ENCODE data around the gene EML3. TPM values are rescaled to one million over a fixed set of nuclear protein-coding genes. Genes with fewer than 3 reads are reported as not detected.

Gene EML3
- total and polyA plus RNA-seq, 2 of the 8 experiments (the other 6 are each of a cell fraction or from before 2014, with no cell fraction given): 19.2 to 29.9 TPM

- TF ChIP-seq CHD7 (IDR thresholded peaks at IDR 0.05; ENCODE audit: insufficient replicate concordance, low read length) (no peak), SP1 (IDR thresholded peaks at IDR 0.05; ENCODE audit: low read depth, low read length) (no peak)
Measured at GRCh38 chr11:62565100-62565802, 47.3 kb downstream of the EML3 start (continued).
